SK-N-SH (cell line): ENCODE results near the gene RAB27B. TPM values are rescaled to one million over a fixed set of nuclear protein-coding genes. Genes with fewer than 3 reads are reported as not detected.

Experiments used
- CTCF ChIA-PET: fragments of 300-600, 350-600 bp; formaldehyde crosslinking; extraction: SDS; loops from one replicate; lab custom pipeline; 2021; lab: Yijun Ruan, JAX
- POLR2A ChIA-PET: fragments of 350-600 bp; sonication (Branson Sonifier 250); formaldehyde crosslinking; extraction: SDS; loops from one replicate; lab custom pipeline; 2020; ENCODE audit warnings: antibody characterized with exemption, inconsistent platforms; lab: Yijun Ruan, JAX
- DNase-seq: peaks from one replicate; pipeline ENCODE4 v3.0.0; 2012
- H2AFZ ChIP-seq: fragments of 200-600 bp; sonication (generic); 2 replicates; pipeline ENCODE4 v1.8.1; 2016; ENCODE audit warnings: antibody characterized with exemption, mild to moderate bottlenecking, low read depth
- H3F3A ChIP-seq: fragments of 200-600 bp; sonication (generic); replicated peaks from 2 replicates; pipeline ENCODE3; 2016; ENCODE audit warnings: antibody characterized with exemption, mild to moderate bottlenecking; ENCODE audit not compliant: insufficient read depth
- H3K27ac ChIP-seq, 2 experiments: fragments of 200-500 bp in 1 of 2; fragments of 200-600 bp in 1 of 2; sonication (Bioruptor generic) in 1 of 2; sonication (generic), shearing (Covaris generic) in 1 of 2; 2 replicates each; pipeline versions ENCODE4 v1.5.1 to v1.6.1; 2014 to 2016; ENCODE audit warnings: low read depth in 2 of 2, inconsistent platforms in 1 of 2, low read length in 1 of 2, mild to moderate bottlenecking in 1 of 2, mixed read lengths in 1 of 2
- H3K27me3 ChIP-seq: fragments of 200-600 bp; sonication (generic), shearing (Covaris generic); 2 replicates; pipeline ENCODE4 v1.6.1; 2016; ENCODE audit warnings: mixed run types; ENCODE audit not compliant: insufficient read depth
- H3K36me3 ChIP-seq, 2 experiments: fragments of 200-500 bp in 1 of 2; fragments of 200-600 bp in 1 of 2; sonication (Bioruptor generic) in 1 of 2; sonication (generic) in 1 of 2; replicated peaks in 1 of 2; 2 replicates each; pipeline versions ENCODE3 to v1.5.1; 2014 to 2016; ENCODE audit warnings: low read length in 1 of 2, mild to moderate bottlenecking in 1 of 2; ENCODE audit not compliant: insufficient read depth in 2 of 2, control insufficient read depth in 1 of 2
- H3K4me1 ChIP-seq, 2 experiments: fragments of 200-500 bp in 1 of 2; fragments of 200-600 bp in 1 of 2; sonication (Bioruptor generic) in 1 of 2; sonication (generic), shearing (Covaris generic) in 1 of 2; 2 replicates each; pipeline versions ENCODE4 v1.5.1 to v1.6.1; 2014 to 2016; ENCODE audit warnings: low read depth in 1 of 2, low read length in 1 of 2, mixed run types in 1 of 2; ENCODE audit not compliant: insufficient read depth in 2 of 2, control insufficient read depth in 1 of 2
- H3K4me2 ChIP-seq: fragments of 200-600 bp; sonication (generic), shearing (Covaris generic); 2 replicates; pipeline ENCODE4 v1.6.1; 2017; ENCODE audit warnings: mixed run types
- H3K4me3 ChIP-seq, 2 experiments: fragments of 200-500 bp in 1 of 2; fragments of 200-600 bp in 1 of 2; sonication (Bioruptor generic) in 1 of 2; sonication (generic), shearing (Covaris generic) in 1 of 2; 2 replicates each; pipeline versions ENCODE4 v1.5.1 to v1.8.1; 2014 to 2016; ENCODE audit warnings: low read depth in 2 of 2, inconsistent platforms in 1 of 2, low read length in 1 of 2, mild to moderate bottlenecking in 1 of 2, mixed read lengths in 1 of 2, moderate library complexity in 1 of 2
- H3K79me2 ChIP-seq: fragments of 200-600 bp; sonication (generic); 2 replicates; pipeline ENCODE4 v1.8.1; 2017; ENCODE audit warnings: mild to moderate bottlenecking; ENCODE audit not compliant: insufficient read depth
- H3K9ac ChIP-seq: fragments of 200-600 bp; sonication (generic); 2 replicates; pipeline ENCODE4 v1.6.1; 2017; ENCODE audit warnings: mixed run types
- H3K9me2 ChIP-seq: fragments of 200-600 bp; sonication (generic); 2 replicates; pipeline ENCODE4 v1.6.1; 2017; ENCODE audit warnings: mixed run types
- H3K9me3 ChIP-seq: fragments of 200-600 bp; sonication (generic); 2 replicates; pipeline ENCODE4 v1.6.1; 2017; ENCODE audit warnings: mixed run types, mild to moderate bottlenecking, moderate library complexity
- H4K20me1 ChIP-seq: fragments of 200-600 bp; sonication (generic); 2 replicates; pipeline ENCODE4 v1.6.1; 2017; ENCODE audit warnings: mild to moderate bottlenecking, mixed run types; ENCODE audit not compliant: insufficient read depth
- CHD2 ChIP-seq: fragments of 150-350 bp; IDR thresholded peaks from 2 replicates; pipeline ENCODE4 v1.6.1; 2018; ENCODE audit warnings: low read length; ENCODE audit not compliant: partially characterized antibody
- CTCF ChIP-seq: fragments of 200-600 bp; sonication (generic); IDR thresholded peaks from 2 replicates; pipeline ENCODE4 v1.6.1; 2017; ENCODE audit warnings: antibody characterized with exemption, mild to moderate bottlenecking, moderate library complexity
- ELF1 ChIP-seq: IDR thresholded peaks from 2 replicates; pipeline ENCODE4 v1.4.0; 2012
- EP300 ChIP-seq, 2 experiments: IDR thresholded peaks; 2 replicates each; pipeline versions ENCODE4 v1.4.0 to v1.6.1; 2012; ENCODE audit warnings: borderline replicate concordance in 1 of 2, low read depth in 1 of 2, low read length in 1 of 2
- EZH2phosphoT487 ChIP-seq: fragments of 200-600 bp; sonication (generic); IDR thresholded peaks from 2 replicates; pipeline ENCODE4 v1.6.1; 2017; ENCODE audit warnings: low read depth, mixed run types, mild to moderate bottlenecking, antibody characterized with exemption, moderate library complexity, borderline replicate concordance
- FOSL2 ChIP-seq: IDR thresholded peaks from 2 replicates; pipeline ENCODE4 v1.4.0; 2012; ENCODE audit warnings: low read depth, mild to moderate bottlenecking, moderate library complexity, borderline replicate concordance
- FOXM1 ChIP-seq: IDR thresholded peaks from 2 replicates; pipeline ENCODE4 v1.4.0; 2012; ENCODE audit warnings: low read depth, mild to moderate bottlenecking
- MAX ChIP-seq: IDR thresholded peaks from 2 replicates; pipeline ENCODE4 v1.4.0; 2012; ENCODE audit warnings: low read depth
- NFIC ChIP-seq: IDR thresholded peaks from 2 replicates; pipeline ENCODE4 v1.4.0; 2012; ENCODE audit warnings: borderline replicate concordance
- NRF1 ChIP-seq: IDR thresholded peaks from 2 replicates; pipeline ENCODE4 v1.6.1; 2012; ENCODE audit warnings: low read depth, mild to moderate bottlenecking, low read length
- POLR2AphosphoS5 ChIP-seq: IDR thresholded peaks from 2 replicates; pipeline ENCODE4 v1.6.1; 2012; ENCODE audit warnings: low read depth, low read length
- RAD21 ChIP-seq: IDR thresholded peaks from 2 replicates; pipeline ENCODE4 v1.6.1; 2012; ENCODE audit warnings: mild to moderate bottlenecking, low read length
- RFX5 ChIP-seq: IDR thresholded peaks from 2 replicates; pipeline ENCODE4 v1.6.1; 2012; ENCODE audit warnings: mild to moderate bottlenecking, improper control_type of control experiment, low read length
- RXRA ChIP-seq: IDR thresholded peaks from 2 replicates; pipeline ENCODE4 v1.4.0; 2012; ENCODE audit warnings: low read depth, mild to moderate bottlenecking, borderline replicate concordance
- SIN3A ChIP-seq: IDR thresholded peaks from 2 replicates; pipeline ENCODE4 v1.6.1; 2012; ENCODE audit warnings: low read depth, mild to moderate bottlenecking, low read length, moderate library complexity, borderline replicate concordance
- TAF1 ChIP-seq: IDR thresholded peaks from 2 replicates; pipeline ENCODE4 v1.6.1; 2012; ENCODE audit warnings: low read depth, mild to moderate bottlenecking, low read length, moderate library complexity, borderline replicate concordance
- TEAD4 ChIP-seq: IDR thresholded peaks from 2 replicates; pipeline ENCODE4 v1.4.0; 2012; ENCODE audit warnings: mild to moderate bottlenecking, borderline replicate concordance; ENCODE audit not compliant: insufficient read depth
- USF1 ChIP-seq: IDR thresholded peaks from 2 replicates; pipeline ENCODE4 v1.4.0; 2012; ENCODE audit warnings: low read depth, borderline replicate concordance
- YY1 ChIP-seq: IDR thresholded peaks from 2 replicates; pipeline ENCODE4 v1.4.0; 2012; ENCODE audit warnings: low read depth, mild to moderate bottlenecking
- ZBTB33 ChIP-seq: IDR thresholded peaks from 2 replicates; pipeline ENCODE4 v1.4.0; 2012; ENCODE audit warnings: low read depth, borderline replicate concordance
- WGBS: methylation state at CpG from one replicate; pipeline ENCODE4 v1.1.6; 2017; ENCODE audit warnings: low lambda C conversion rate; 5-methylcytosine and 5-hydroxymethylcytosine counted together
- polyA plus RNA-seq, 3 experiments: library from polyadenylated mRNA; depleted of rRNA; stranded (reverse); fragments of >200 nt; gene quantifications; 2 replicates each; pipeline ENCODE4 v1.2.3, GENCODE V29; 2012

RAB27B gene
- polyA plus RNA-seq, 1 of the 3 experiments (the other 2 are of a cell fraction), result 0.56 TPM

GRCh38 chr18:54878159-54878622, 49.9 kb downstream of the RAB27B start:
- no peaks in the 10 kb centered on the region for H3K79me2 ChIP-seq

More at GRCh38 chr18:54878159-54878622, 49.9 kb downstream of the RAB27B start:
- Histone ChIP-seq H3K9me2 (no peaks in the 10 kb centered on the region), H2AFZ (no peak overlapping the region), H3K4me3 (no peak overlapping the region), H3K27ac (no peak overlapping the region), H3F3A (no peaks in the 10 kb centered on the region), H3K9ac (no peak overlapping the region), H3K4me1 (peaks cover 0 to 15% of the 10 kb centered on the region in 2 experiments; a peak in 2 of 4 replicates), H3K9me3 (no peaks in the 10 kb centered on the region), H3K27me3 (no peaks in the 10 kb centered on the region), H4K20me1 (no peaks in the 10 kb centered on the region), H3K4me2 (no peak overlapping the region), H3K36me3 (no peaks in the 10 kb centered on the region)
- POLR2A ChIA-PET, result no interaction called here
- TF ChIP-seq ELF1 (no peak), EP300 (IDR thresholded peaks at IDR 0.05; ENCODE audit: borderline replicate concordance in 1 of 2, low read depth in 1 of 2, low read length in 1 of 2) (no peak), RXRA (no peak), CHD2 (no peak), EZH2phosphoT487 (no peak), TEAD4 (no peak), NRF1 (no peak), MAX (no peak), SIN3A (no peak), TAF1 (no peak), FOSL2 (no peak), ZBTB33 (no peak), RAD21 (no peak), RFX5 (no peak), POLR2AphosphoS5 (no peak), CTCF (no peak), NFIC (no peak), YY1 (no peak), USF1 (no peak), FOXM1 (no peak)
- no peak for DNase-seq
- 84% methylated on average over 2 of the region's 2 CpGs for WGBS
- CTCF ChIA-PET, result no interaction called here
